Stomach (tissue), 9 donors: ENCODE data around the gene ACVR1. TPM values are rescaled to one million over a fixed set of nuclear protein-coding genes. Genes with fewer than 3 reads are reported as not detected.
"Not testable (repeated sequence)": the region's sequence is repeated elsewhere in the genome, so short reads cannot be mapped to it uniquely, and the experiment has no call there.

Experiments
- DNase-seq, 2 donors: peaks; one replicate each; pipeline versions ENCODE4 v3.0.0 to v3.0.0-alpha.2; 2013 to 2019
- H3K27ac ChIP-seq, 5 donors: fragments of 200-600 bp in 4 of 5; sonication (generic) in 4 of 5; one replicate each; pipeline ENCODE4 v1.5.1; 2013 to 2019; ENCODE audit warnings: mild to moderate bottlenecking in 1 of 5, moderate library complexity in 1 of 5
- H3K27me3 ChIP-seq, 3 donors: fragments of 200-600 bp; sonication (generic); one replicate each; pipeline ENCODE4 v1.5.1; 2017 to 2019; ENCODE audit warnings: mixed run types in 1 of 3
- H3K36me3 ChIP-seq, 4 donors: fragments of 200-600 bp; sonication (generic); 1 replicate in 3 of 4; 2 replicates in 1 of 4; pipeline ENCODE4 v1.5.1; 2016 to 2019
- H3K4me1 ChIP-seq, 4 donors: fragments of 200-600 bp; sonication (generic); one replicate each; pipeline ENCODE4 v1.5.1; 2016 to 2019
- H3K4me3 ChIP-seq, 4 donors: fragments of 200-600 bp; sonication (generic) in 3 of 4; one replicate each; pipeline ENCODE4 v1.5.1; 2016 to 2019; ENCODE audit warnings: mild to moderate bottlenecking in 1 of 4
- H3K9me3 ChIP-seq, 4 donors: fragments of 200-600 bp; sonication (generic); one replicate each; pipeline ENCODE4 v1.5.1; 2016 to 2019
- CTCF ChIP-seq, 7 experiments: fragments of 450-650 bp in 4 of 7; fragments of 200-600 bp in 3 of 7; sonication (generic) in 3 of 7; IDR thresholded peaks; one replicate each; pipeline ENCODE4 v1.5.1; 2016 to 2019; ENCODE audit warnings: antibody characterized with exemption in 7 of 7, control low read depth in 2 of 7, mild to moderate bottlenecking in 1 of 7
- EP300 ChIP-seq: sonication (generic); formaldehyde crosslinking; IDR thresholded peaks from one replicate; pipeline ENCODE4 v1.6.1; 2017; ENCODE audit warnings: antibody characterized with exemption
- POLR2A ChIP-seq, 4 donors: fragments of 450-650 bp; IDR thresholded peaks; one replicate each; pipeline ENCODE4 v1.6.1; 2016; ENCODE audit warnings: antibody characterized with exemption in 4 of 4, control low read depth in 2 of 4, mild to moderate bottlenecking in 1 of 4, moderate library complexity in 1 of 4
- POLR2AphosphoS5 ChIP-seq, 3 donors: sonication (generic); formaldehyde crosslinking; IDR thresholded peaks; one replicate each; pipeline ENCODE4 v1.6.1; 2016; ENCODE audit warnings: antibody characterized with exemption in 3 of 3
- WGBS, 5 donors: extraction: QIAGEN DNeasy Blood & Tissue Kit in 3 of 5; methylation state at CpG; one replicate each; pipeline versions ENCODE4 v1.1.5 to v1.1.7; 2013 to 2018; 5-methylcytosine and 5-hydroxymethylcytosine counted together
- intact Hi-C: fragments of 100-400 bp; cut with DNase I; formaldehyde crosslinking; loops from one replicate; pipeline ENCODE4 v1.15.1; 2023; ENCODE audit warnings: low total_unique reads
- polyA plus RNA-seq, 3 donors: library from polyadenylated mRNA; stranded (reverse); fragments of 200-250 nt; gene quantifications; one replicate each; pipeline ENCODE4 v1.2.3, GENCODE V29; 2013
- total RNA-seq, 5 donors: library from RNA; depleted of rRNA; stranded (reverse); fragments of >200 nt; gene quantifications; one replicate each; pipeline versions ENCODE4 v1.1.0 to v1.2.3, GENCODE V29; 2014 to 2016
- donor health status: healthy with polysubstance abuse.
- donor health status: Bipolar disorder and iron deficiency.
- donor health status: healthy.

Gene ACVR1
- total and polyA plus RNA-seq, 8 donors: 2.3 to 32.1 (median 5.6) TPM

DNA sequence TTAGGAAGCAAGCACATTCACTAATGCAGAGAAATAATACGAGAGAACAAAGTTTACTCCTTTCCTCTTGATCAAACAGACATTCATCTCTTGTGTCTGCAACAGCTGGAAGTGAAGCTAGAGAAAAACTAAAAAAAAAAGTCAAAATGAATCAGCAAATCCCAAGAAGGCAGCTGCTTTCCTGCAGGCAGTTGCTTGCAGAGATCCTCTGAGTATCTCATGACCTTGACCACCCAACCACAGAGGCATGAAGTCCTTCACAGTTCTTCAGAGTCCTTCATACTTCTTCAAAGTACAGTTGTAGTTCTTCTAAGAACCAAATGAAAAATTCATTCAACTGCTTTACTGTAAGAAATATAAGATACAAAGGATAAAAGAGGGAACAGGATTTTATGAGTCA is 150.3 kb downstream of the ACVR1 start:
- no peak for DNase-seq
- intact Hi-C loops: no loop called here
- no peak overlapping the region for H3K4me3 ChIP-seq
- TF ChIP-seq CTCF (IDR thresholded peaks at IDR 0.05) (no peak), POLR2A (IDR thresholded peaks at IDR 0.05) (no peak), POLR2AphosphoS5 (IDR thresholded peaks at IDR 0.05) (no peak), EP300 (no peak)
- peaks cover 6 to 64% (median 33%) of the 10 kb centered on the region in 4 donors for H3K36me3 ChIP-seq
- H3K9me3 ChIP-seq: peaks cover 0 to 44% (median 28%) of the 10 kb centered on the region in 4 donors
- no peak overlapping the region for H3K27ac ChIP-seq
- no peaks in the 10 kb centered on the region for H3K4me1 ChIP-seq
- H3K27me3 ChIP-seq: no peaks in the 10 kb centered on the region
- WGBS, 5 donors: 68 to 88% (median 76%) methylated on average over 1 of the region's 1 CpG

GRCh38 chr2:157722580-157723234 is 153.4 kb downstream of the ACVR1 start:
- TF ChIP-seq POLR2AphosphoS5 (IDR thresholded peaks at IDR 0.05) (no peak), CTCF (IDR thresholded peaks at IDR 0.05) (no peak), EP300 (no peak), POLR2A (IDR thresholded peaks at IDR 0.05) (no peak)
- intact Hi-C loops: no loop called here
- peaks cover 0 to 41% (median 29%) of the 10 kb centered on the region in 4 donors for H3K9me3 ChIP-seq
- no peak for DNase-seq
- H3K27me3 ChIP-seq: no peaks in the 10 kb centered on the region
- H3K4me1 ChIP-seq: no peaks in the 10 kb centered on the region
- no peak overlapping the region for H3K4me3 ChIP-seq
- 96 to 99% (median 98%) methylated on average over 3 of the region's 3 CpGs for WGBS, 5 donors
- H3K36me3 ChIP-seq: peaks cover 6 to 62% (median 36%) of the 10 kb centered on the region in 4 donors
- no peak overlapping the region for H3K27ac ChIP-seq

GRCh38 chr2:157720504-157720903 is 155.6 kb downstream of the ACVR1 start:
- Histone ChIP-seq H3K4me1 (no peaks in the 10 kb centered on the region), H3K27me3 (no peaks in the 10 kb centered on the region), H3K4me3 (no peak overlapping the region), H3K27ac (no peak overlapping the region), H3K36me3 (peaks cover 6 to 63% (median 34%) of the 10 kb centered on the region in 4 donors), H3K9me3 (peaks cover 0 to 41% (median 29%) of the 10 kb centered on the region in 4 donors)
- DNase-seq: no peak
- 93 to 100% (median 97%) methylated on average over 2 of the region's 2 CpGs for WGBS, 5 donors
- no peak for TF ChIP-seq CTCF (IDR thresholded peaks at IDR 0.05)
- no peak for TF ChIP-seq POLR2AphosphoS5 (IDR thresholded peaks at IDR 0.05)
- no peak for TF ChIP-seq EP300
- TF ChIP-seq POLR2A (IDR thresholded peaks at IDR 0.05): no peak
- intact Hi-C loops: no loop called here

GRCh38 chr2:157704653-157705052 is 171.5 kb downstream of the ACVR1 start:
- WGBS, 5 donors: 50 to 82% (median 65%) methylated on average over 3 to 5 of the region's 5 CpGs
- H3K36me3 ChIP-seq, H3K4me3 ChIP-seq, H3K27me3 ChIP-seq, DNase-seq, intact Hi-C loops, H3K27ac ChIP-seq, H3K4me1 ChIP-seq: not testable (repeated sequence)
- peaks cover 0 to 35% (median 26%) of the 10 kb centered on the region in 4 donors for H3K9me3 ChIP-seq

GRCh38 chr2:157704148-157704547 is 172.0 kb downstream of the ACVR1 start:
- not testable (repeated sequence) for H3K27me3 ChIP-seq

More at GRCh38 chr2:157704148-157704547, 172.0 kb downstream of the ACVR1 start:
- DNase-seq, H3K4me3 ChIP-seq, H3K4me1 ChIP-seq, H3K27ac ChIP-seq, H3K36me3 ChIP-seq, intact Hi-C loops: not testable (repeated sequence)
- 96 to 99% (median 97%) methylated on average over 6 of the region's 6 CpGs for WGBS, 5 donors
- peaks cover 0 to 35% (median 26%) of the 10 kb centered on the region in 4 donors for H3K9me3 ChIP-seq
